Activated naive CD8-positive, alpha-beta T cell treated with anti-CD3 and anti-CD28 coated beads, Interleukin-2, amount 10 ng/mL, durations not matched to agents 7 days and 5 days (primary cell): ENCODE data around the gene KCNIP4. TPM values are rescaled to one million over a fixed set of nuclear protein-coding genes. Genes with fewer than 3 reads are reported as not detected.

Experiments used
- microRNA-seq: library from miRNA; unstranded; fragments of <30 nt; microRNA quantifications from one replicate; pipeline ENCODE4 v1.2.0, GENCODE V29; 2022
- total RNA-seq, 2 experiments: library from RNA; stranded (reverse); gene quantifications; one replicate each; pipeline ENCODE4 v1.2.3, GENCODE V29; 2021

Gene KCNIP4
- total RNA-seq, 2 experiments from 2014 or later = not detected

Small RNA genes lying within 50 kb of the gene (microRNA-seq; reads per million reads assigned to microRNA genes)
- not detected for gene MIR7978
